Activated CD4-positive, CD25-positive, alpha-beta regulatory T cell treated with anti-CD3 and anti-CD28 coated beads, Interleukin-2, amount 50 U/mL, for 16 hours (primary cell): ENCODE data around the gene ZNF865.
"Not testable (repeated sequence)": the region's sequence is repeated elsewhere in the genome, so short reads cannot be mapped to it uniquely, and the experiment has no call there.

ENCODE experiments used
- DNase-seq: peaks from one replicate; pipeline ENCODE4 v3.0.0-alpha.2; 2020; ENCODE audit warnings: low read depth, low spot score

Gene ZNF865

DNA sequence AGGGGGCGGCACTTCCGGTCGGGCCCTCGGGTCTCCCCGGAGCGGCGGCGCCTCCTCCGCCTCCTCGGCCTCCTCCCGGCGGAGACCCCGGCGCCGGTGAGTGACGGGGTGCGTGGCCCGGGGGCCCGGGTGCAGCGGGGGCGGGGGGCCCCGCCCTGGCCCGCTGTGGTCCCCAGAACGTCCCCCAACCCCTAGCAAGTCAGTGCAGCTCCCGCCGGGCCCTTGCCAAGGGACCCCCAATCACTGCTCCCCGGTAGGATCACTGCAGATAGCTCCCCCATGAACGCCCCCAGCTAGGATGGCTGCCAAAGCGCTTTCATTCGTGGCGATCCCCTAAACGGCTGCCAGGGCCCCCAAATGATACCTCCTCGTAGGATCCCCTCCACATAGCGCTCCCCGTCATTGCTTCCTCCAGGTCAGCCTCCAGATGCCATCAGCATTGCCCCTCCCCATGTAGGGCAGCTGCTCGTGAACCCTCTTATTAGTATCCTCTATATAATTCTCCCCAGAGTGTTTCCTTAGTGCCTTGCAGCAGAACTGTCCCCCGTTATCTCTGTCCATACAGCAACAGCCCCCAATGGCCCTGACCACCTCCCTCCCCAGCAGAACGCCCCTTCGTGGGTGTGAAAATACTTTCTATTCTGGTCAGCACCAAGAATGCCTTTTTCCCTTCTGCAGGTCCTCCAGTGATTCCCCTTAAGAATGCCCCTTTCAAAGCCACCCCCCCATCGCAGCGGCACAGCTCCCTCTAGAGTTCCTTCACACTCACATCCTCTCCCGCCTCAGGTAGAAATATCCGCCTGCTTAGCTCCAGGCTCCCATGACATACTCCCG lies at the start of gene ZNF865:
Gene ZNF865 (plus strand): TSS at position 11 of the 834 bp plus-strand sequence. CDS start 7,972 bp downstream, outside the sequence.
- peak; percentile 53 for DNase-seq

DNA sequence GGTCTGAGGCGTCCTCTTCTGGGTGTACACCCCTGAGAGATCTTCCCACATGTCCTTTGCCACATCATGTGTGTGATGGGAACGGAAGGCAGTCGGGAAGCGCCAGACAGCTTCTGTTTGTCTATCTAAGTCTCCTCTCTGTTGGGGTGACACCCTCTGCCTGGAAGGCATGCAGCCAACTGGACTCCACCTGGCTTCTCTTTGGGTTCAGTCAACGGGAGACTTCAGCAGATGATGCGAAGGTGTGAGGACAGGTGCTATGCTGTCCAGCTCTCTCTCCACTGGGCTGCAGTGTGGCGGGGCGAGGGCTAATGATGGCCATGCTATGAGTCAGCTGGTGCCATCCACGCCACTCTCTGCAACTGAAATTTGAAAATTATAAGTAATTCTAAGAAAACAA lies 45.8 kb upstream of the ZNF865 start:
- DNase-seq: no peak

DNA sequence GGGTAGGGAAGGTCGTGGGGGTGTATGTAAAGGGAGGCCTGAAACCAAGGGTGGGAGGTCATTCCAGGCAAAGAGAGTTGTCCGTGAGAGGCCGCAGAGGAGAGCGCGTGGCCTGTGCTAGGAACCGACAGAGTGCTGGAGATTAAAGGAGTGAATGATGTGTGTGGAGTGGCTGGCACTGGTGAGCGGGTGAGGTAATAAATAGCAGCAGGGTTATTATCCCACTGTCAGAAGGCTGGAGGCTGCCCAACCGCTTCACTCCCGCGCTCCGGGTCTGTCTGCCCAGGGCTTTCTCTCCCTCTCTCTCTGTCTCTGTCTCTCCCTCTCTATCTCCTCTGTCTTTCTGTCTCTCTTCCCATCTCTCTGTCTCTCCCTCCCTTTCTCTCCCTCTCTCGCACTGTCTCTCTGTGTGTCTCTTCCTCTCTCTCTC lies 42.2 kb upstream of the ZNF865 start:
- DNase-seq: no peak

DNA sequence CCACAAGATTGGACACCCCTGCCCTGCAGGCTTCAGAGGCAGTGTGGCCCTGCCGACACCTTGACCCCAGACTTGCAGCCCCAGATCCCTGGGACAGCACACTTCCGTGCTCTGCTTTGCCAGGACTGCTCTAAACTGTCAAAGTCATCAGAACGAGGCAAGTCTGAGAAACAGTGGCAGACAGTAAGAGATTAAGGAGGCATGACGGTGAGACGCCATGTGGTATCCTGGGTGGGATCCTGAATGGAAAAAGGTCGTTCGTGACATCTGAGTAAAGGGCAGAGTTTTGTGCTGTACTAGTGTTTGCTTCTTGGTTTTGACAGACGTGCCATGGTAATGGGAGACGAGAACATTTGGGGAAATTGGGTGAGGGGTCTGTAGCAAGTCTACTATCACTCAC lies 38.6 kb upstream of the ZNF865 start:
- DNase-seq: no peak

DNA sequence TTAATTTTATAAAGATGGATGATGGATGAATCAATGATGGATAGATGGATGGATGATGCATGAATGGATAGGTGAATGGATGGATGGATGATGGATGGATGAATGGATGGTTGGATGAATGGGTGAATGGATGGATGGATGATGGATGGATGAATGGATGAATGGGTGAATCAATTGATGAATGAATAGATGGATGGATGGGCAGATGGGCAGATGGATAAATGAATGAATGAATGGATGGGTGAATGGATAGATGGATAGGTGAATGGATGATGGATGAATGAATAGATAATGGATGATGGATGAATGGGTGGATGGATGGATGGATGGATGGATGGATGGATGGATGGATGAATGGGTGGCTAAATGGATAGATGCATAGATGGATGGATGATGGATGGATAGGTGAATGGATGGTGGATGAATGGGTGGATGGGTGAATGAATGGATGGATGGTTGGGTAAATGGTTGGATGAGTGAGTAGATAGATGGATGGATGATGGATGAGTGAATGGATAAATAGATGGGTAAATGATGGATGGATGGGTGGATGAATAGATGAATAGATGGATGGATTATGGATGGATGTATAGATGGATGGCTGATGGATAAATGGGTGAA lies 37.6 kb upstream of the ZNF865 start:
- no peak for DNase-seq

DNA sequence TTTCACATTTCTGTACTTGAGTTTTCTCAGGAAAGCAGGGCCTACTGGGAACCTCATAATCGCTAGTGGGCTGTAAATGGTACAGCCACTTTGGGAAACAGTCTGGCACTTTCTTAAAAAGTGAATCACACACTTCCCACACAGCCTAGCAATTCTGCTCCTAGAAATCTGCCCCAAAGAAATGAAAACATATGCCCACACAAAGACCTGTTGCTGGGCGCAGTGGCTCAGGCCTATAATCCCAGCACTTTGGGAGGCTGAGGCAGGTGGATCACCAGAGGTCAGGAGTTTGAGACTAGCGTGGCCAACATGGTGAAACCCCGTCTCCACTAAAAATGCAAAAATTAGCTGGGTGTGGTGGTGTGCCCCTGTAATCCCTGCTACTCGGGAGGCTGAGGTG lies 36.0 kb upstream of the ZNF865 start:
- DNase-seq: not testable (repeated sequence)

DNA sequence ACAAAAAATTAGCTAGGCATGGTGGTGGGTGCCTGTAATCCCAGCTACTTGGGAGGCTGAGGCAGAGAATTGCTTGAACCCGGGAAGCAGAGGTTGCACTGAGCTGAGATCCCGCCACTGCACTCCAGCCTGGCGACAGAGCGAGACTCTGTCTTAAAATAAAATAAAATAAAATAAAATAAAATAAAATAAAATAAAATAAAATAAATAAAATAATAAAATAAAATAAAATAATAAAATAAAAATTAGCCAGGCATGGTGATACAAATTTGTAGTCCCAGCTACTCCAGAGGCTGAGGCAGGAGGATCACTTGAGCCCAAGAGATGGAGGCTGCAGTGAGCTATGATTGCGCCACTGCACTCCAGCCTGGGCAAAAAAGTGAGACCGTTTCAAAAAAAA lies 31.5 kb upstream of the ZNF865 start:
- not testable (repeated sequence) for DNase-seq

DNA sequence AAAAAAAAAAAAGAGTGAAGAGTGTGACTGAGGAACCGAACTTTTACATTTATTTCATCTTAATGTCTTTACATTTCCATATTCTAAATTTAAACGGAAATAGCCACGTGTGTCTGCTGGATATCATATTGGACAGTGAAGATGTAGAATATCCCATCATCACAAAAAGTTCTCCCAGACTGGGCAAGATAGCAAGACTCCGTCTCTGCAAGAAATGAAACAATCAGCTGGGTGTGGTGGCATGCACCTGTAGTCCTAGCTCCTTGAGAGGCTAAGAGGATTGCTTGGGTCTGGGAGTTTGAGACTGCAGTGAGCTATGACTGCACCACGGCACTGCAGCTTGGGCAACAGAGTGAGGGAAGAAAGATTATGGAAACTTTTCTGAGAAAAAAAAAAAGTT lies 28.7 kb upstream of the ZNF865 start:
- DNase-seq: no peak

DNA sequence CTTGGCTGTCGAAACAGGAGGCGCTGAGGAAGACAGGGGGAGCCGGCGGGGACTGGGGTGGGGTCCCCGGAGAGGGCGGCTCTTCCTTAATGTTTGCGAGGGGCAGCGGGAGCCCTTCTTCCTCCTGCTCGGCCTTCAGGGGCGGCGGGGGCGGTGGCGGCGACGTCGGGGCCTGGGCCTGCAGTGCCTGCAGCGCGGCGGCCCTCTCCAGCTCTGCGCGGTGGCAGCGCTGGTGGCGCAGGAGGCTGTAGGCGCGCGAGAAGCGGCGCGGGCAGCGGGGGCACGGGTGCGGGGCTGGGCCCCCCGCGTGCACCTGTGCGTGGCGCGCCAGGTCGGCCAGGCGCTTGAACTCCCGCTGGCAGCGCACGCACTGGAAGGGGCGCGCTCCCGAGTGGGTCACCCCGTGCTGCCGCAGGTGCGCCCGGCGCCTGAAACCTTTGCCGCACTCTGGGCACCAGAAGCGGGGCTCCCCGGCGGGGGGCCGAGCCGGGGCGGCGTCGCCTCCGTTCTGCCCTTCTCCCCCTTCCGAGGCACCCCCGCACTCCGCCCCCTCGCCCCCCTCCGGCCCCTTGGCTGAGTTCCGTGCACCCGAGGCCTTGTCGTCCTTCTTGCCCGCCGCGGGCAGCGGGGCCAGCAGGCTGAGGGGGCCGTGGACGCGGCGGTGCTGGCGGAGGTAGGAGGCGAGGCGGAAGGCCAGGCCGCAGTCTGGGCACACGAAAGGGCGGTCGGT lies 27.3 kb upstream of the ZNF865 start:
- DNase-seq: no peak

DNA sequence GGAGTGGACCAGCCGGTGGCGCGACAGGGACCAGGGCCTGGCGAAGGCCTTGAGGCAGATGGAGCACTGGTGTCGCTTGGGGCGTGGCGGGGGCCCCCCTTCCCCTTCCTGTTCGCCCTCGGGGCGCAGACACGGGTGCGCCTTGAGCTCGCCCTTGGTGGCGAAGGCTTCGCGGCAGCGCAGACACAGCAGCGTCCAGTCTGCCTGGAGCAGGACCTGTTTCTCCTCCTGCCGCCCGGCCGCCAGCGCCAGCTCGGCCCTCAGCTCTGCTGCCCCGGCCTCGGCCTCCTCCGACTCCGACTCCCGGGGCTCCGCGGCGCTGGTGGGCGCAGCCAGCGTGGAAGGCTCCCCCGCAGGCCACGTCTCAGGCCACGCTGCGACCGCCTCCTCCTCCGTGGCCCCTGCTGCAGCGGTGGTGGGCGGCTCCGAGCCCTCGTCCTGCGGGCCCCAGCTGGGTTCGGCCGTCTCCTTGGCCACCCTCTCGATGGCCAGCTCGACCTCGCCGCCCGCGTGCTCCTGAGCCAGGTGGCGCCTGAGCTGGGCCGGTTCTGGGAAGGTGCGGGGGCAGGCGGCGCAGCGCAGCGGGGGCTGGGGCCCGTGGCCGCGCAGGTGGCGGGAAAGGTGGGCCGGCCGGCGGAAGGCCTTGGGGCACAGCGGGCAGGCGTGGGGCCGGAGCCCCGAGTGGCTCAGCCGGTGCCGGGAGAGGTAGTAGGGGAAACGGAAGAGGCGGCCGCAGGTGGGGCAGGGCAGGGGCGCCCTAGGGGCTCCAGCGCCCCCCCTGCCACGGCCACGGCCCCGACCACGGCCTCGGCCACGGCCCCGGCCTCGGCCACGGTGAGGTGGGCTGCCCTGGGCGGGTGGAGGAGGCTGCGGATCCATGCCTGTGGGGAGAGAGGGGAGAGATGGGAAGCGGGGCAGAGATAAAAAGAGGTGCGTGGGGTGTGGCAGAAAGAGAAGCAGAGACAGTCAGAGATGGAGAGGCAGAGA lies 26.4 kb upstream of the ZNF865 start:
- no peak for DNase-seq

DNA sequence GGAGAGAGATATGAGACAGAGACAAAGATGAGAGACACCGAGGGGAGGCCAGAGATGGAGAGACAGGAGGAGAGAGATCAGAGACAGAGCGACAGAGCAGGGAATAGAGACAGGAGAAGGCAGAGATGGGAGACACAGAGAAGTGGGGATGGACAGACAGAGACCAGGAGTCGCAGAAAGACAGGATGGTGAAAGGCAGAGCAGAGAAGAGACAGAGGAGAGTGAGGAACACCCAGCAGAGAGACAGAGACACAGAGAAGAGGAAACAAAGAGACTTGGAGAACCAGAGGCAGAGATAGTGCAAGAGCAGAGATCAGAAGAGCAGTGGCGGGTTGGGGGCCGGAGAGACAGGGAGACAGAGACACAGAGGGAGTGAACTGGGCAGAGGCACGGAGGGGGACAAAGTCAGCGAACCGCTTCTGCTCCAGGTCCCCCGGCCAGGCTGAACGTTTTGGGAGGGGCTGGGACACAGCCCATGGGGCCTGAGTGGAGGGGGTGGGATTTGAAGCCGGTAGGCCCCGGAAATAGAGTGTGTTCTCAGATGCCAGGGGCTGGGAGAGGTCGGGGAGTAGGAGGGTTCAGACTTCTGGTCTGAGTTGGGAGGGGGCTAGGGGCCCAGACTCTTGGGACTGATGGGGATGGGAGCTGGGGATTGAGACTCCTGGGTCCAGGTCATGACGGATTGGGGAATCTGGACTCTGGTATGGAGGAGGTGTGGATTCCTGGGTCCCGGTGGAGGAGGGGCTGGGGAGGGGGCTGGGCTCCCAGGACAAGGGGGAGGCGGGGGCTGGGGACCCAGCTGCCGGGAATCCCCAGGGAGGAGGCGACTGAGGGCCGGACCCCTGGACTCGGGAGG lies 25.5 kb upstream of the ZNF865 start:
- DNase-seq: no peak

DNA sequence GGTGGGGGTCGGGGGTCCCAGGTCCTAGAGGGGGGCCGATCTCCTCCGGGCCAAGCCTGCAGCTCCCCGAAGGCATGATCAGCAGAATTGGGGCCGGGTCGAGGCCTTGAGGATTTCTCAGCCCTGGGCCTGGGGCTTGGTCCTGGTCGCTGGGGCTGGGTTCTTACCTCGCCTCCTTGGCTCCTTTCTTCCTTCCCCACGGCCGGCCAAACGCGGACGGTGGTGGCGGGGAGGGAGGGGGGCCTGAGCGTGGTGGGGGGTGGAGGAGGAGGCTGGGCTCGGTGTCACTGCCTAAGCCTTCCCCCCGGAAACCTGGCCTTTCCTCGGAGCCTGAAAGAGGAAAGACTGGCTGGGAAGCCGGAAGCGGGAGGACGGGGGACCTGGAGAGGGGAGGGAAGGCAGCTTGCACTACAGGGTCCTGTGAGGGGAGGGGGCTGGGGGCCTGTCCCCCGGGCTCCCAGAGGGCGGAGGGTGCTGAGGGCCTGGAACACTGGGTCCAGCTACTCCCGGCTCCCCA lies 24.8 kb upstream of the ZNF865 start, which contains the start of gene ZNF579:
Gene ZNF579 (minus strand): TSS at position 221 of the 517 bp plus-strand sequence. CDS start 1,209 bp downstream, outside the sequence.
- DNase-seq: peak; percentile 48

DNA sequence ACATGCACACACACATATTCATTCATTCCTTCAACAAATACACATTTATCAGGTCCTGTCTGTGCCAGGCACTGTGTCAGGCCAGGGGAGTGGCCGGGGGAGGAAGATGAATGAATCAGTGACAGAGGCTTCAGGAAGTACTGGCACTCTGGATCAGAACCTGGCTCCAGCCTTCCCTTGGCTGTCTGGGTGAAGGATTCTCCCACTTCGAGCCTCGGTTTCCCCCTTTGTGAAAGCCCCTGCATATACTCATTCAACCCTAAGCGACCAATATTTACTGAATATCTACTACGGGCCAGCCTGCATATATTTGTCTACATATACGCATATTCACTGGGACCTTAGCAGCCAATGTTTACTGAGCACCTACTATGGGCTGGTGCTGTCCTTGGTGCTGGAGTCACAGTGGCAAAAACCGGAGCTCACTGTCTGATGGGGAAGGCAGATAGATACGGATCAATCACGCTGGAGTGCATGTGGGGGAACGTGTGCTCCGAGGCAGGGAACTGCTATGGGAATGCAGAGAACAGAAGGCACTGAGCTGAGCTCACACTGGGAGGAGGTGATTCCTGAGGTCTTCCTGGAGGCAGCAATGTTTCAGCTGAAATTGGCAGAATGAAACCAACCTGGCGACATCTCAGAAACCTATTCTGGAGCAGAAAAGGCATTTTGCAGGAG lies 24.2 kb upstream of the ZNF865 start:
- DNase-seq: no peak

DNA sequence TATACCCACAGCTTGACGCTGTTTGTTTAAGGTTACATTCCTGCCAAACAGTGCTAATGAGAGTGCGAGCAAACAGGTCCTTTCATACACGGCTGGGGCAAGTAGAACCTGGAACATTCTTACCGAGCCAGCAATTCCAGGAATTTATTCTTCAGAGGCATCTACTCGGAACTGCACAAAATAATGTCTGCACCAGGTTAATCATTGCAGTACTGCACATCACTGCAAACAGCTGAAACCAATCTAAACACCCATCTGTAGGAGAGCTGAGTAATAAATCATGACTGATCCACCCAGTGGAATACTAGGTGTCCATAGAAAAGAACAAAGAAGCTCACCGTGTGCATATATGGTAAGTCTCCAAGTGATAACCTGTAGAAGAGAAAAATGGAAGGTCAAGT lies 23.6 kb upstream of the ZNF865 start:
- no peak for DNase-seq

DNA sequence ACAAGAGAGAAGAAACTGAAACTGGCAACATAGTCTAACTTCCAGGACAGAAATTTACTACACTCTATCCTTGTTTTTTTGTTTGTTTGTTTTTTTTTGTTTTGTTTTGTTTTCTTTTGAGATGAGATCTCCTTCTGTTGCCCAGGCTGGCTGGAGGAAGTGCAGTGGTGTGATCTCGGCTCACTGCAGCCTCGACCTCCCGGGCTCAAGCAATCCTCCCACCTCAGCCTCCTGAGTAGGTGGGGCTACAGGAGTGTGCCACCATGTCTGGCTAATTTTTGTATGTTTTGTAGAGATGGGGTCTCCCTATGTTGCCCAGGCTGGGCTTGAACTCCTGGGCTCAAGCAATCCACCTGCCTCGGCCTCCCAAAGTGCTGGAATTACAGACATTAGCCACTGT lies 23.2 kb upstream of the ZNF865 start:
- not testable (repeated sequence) for DNase-seq

DNA sequence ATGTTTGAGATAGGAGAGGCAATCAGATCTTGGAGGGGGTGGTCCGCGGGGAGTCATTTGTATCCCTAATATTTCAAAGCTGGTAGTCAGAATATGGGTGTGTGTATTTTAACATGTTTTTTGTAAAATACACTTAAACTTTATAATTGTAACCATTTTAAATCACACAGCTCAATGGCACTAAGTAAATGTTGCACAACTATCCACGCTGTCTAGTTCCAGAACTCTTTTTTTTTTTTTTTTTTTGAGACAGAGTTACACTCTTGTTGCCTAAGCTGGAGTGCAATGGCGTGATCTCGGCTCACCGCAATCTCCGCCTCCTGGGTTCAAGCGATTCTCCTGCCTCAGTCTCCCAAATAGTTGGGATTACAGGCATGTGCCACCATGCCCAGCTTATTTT lies 21.6 kb upstream of the ZNF865 start:
- not testable (repeated sequence) for DNase-seq

DNA sequence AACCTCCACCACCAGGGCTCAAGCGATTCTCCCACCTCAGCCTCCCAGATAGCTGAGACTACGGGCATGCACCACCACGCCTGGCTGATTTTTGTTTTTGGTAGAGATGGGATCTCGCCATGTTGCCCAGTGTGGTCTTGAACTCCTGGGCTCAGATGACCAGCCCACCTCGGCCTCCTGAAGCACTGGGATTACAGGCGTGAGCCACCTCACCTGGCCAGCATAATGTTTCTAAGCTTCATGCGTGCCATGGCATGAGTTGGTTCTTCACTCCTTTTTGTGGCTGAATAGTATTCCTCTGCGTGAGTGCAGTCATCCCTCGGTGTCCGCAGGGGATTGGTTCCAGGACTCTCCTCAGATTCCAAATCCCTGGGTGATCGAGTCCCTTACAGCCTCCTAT lies 20.6 kb upstream of the ZNF865 start:
- DNase-seq: no peak

DNA sequence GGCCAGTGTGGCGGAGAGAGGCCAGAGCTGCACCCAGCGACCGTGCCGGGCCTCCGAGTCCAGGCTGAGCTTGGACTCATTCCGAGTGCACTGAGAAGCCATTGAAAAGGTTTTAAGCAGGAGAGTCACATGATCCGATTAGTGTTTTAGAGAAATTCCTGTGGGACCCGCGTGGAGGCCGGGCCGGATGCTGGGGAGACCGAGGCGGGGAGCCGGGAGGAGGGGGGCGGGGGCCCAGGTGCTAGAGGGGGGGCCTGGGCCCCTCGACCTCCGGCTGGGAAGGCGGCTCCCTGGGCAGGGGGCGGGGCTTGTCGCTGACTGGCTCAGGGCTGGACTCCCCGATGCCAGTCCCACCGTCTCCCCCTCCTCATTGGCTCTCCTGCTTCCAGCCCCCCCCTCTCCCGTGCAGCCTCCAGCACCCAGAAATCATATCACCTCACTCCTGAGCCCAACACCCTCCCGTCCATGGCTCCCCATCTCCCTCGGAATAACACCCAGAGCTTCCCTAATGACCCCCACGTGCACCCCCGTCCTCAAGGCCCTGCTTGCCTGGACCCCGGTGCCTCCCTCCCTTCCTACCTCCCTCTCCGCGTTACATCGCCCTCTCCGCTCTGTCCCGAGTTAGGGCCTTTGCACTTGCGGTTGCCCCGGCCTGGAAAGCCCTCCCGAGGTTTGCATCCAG lies 19.6 kb upstream of the ZNF865 start:
- no peak for DNase-seq
